DND-41 (cell line): ENCODE measurements around the gene SETX.

Experiments used
- ATAC-seq: fragments of 200-7000 bp; cut with Tn5 transposase; 3 replicates; pipeline ENCODE4 v1.9.1; 2021; ENCODE audit warnings: low read depth; ENCODE audit not compliant: insufficient read depth
- DNase-seq: peaks from one replicate; pipeline ENCODE4 v3.0.0-alpha.2; 2020
- H2AFZ ChIP-seq: 2 replicates; pipeline ENCODE4 v1.6.0; 2012; ENCODE audit warnings: low read depth, low read length
- H3K27ac ChIP-seq: 2 replicates; pipeline ENCODE4 v1.5.1; 2012; ENCODE audit warnings: low read length, inconsistent platforms
- H3K27me3 ChIP-seq: fragments of 200-600 bp; sonication (generic); 2 replicates; pipeline ENCODE4 v1.6.0; 2012; ENCODE audit warnings: low read length, mild to moderate bottlenecking, inconsistent platforms; ENCODE audit not compliant: insufficient read depth, poor library complexity
- H3K36me3 ChIP-seq: 2 replicates; pipeline ENCODE4 v1.5.1; 2012; ENCODE audit warnings: low read length, inconsistent platforms; ENCODE audit not compliant: insufficient read depth
- H3K4me1 ChIP-seq: 2 replicates; pipeline ENCODE4 v1.5.1; 2012; ENCODE audit warnings: mild to moderate bottlenecking, low read length; ENCODE audit not compliant: insufficient read depth
- H3K4me2 ChIP-seq: 2 replicates; pipeline ENCODE4 v1.6.0; 2012; ENCODE audit warnings: mild to moderate bottlenecking, moderate library complexity, low read length, inconsistent platforms; ENCODE audit not compliant: insufficient read depth
- H3K4me3 ChIP-seq, 2 experiments: fragments of 200-600 bp in 1 of 2; shearing (Covaris generic) in 1 of 2; 2 replicates each; pipeline ENCODE4 v1.5.1; 2012 to 2016; ENCODE audit warnings: inconsistent platforms in 2 of 2, low read length in 2 of 2, mild to moderate bottlenecking in 2 of 2, low read depth in 1 of 2, moderate library complexity in 1 of 2
- H3K79me2 ChIP-seq: 2 replicates; pipeline ENCODE4 v1.6.0; 2012; ENCODE audit warnings: low read length, inconsistent platforms; ENCODE audit not compliant: insufficient read depth
- H3K9ac ChIP-seq: 2 replicates; pipeline ENCODE4 v1.6.0; 2012; ENCODE audit warnings: low read depth, mild to moderate bottlenecking, inconsistent platforms, low read length, moderate library complexity
- H3K9me3 ChIP-seq: 2 replicates; pipeline ENCODE4 v1.5.1; 2012; ENCODE audit warnings: low read length, moderate library complexity, mild to moderate bottlenecking, inconsistent platforms; ENCODE audit not compliant: insufficient read depth, severe bottlenecking
- H4K20me1 ChIP-seq: 2 replicates; pipeline ENCODE4 v1.6.0; 2012; ENCODE audit warnings: low read length; ENCODE audit not compliant: insufficient read depth
- EZH2 ChIP-seq: IDR thresholded peaks from 3 replicates; pipeline ENCODE4 v1.6.1; 2012; ENCODE audit warnings: borderline replicate concordance, low read depth, mild to moderate bottlenecking, moderate library complexity, low read length, inconsistent platforms; ENCODE audit not compliant: severe bottlenecking
- TF ChIP-seq, protein P1 (sequence below): IDR thresholded peaks from 2 replicates; pipeline ENCODE4 v1.5.1; 2012; ENCODE audit warnings: borderline replicate concordance, low read length, moderate library complexity, mild to moderate bottlenecking; ENCODE audit not compliant: poor library complexity, severe bottlenecking; ENCODE audit errors: extremely low read depth

SETX gene

DNA sequence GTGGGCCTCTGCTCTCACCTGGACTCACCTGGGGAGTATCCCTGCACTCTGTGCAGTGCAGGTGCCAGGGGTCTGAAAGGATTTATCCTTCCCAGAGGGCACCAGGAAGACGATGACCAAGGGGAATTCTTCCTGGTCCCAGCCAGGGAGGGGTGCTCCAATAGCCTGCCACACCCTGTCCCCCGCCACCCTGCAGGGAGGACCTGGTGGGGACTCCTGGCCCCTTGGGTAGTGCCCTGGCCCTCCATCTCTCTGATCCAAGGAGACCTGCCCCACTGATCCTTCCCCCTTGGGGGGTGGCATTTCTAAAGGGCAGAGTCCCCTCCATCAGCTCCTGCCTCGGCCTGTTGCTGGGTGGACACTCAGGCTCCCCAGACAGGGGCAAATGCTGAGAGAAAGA lies 122.3 kb downstream of the SETX start:
- ATAC-seq: no peak
- no peaks in the 10 kb centered on the region for H3K4me1 ChIP-seq
- H3K4me2 ChIP-seq: no peak overlapping the region
- TF ChIP-seq, protein P1, sequence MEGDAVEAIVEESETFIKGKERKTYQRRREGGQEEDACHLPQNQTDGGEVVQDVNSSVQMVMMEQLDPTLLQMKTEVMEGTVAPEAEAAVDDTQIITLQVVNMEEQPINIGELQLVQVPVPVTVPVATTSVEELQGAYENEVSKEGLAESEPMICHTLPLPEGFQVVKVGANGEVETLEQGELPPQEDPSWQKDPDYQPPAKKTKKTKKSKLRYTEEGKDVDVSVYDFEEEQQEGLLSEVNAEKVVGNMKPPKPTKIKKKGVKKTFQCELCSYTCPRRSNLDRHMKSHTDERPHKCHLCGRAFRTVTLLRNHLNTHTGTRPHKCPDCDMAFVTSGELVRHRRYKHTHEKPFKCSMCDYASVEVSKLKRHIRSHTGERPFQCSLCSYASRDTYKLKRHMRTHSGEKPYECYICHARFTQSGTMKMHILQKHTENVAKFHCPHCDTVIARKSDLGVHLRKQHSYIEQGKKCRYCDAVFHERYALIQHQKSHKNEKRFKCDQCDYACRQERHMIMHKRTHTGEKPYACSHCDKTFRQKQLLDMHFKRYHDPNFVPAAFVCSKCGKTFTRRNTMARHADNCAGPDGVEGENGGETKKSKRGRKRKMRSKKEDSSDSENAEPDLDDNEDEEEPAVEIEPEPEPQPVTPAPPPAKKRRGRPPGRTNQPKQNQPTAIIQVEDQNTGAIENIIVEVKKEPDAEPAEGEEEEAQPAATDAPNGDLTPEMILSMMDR: no peak
- no peak for TF ChIP-seq EZH2
- no peaks in the 10 kb centered on the region for H3K9me3 ChIP-seq
- no peak overlapping the region for H3K4me3 ChIP-seq
- H4K20me1 ChIP-seq: peaks cover 6% of the 10 kb centered on the region
- H2AFZ ChIP-seq: no peak overlapping the region
- no peak overlapping the region for H3K9ac ChIP-seq
- H3K27ac ChIP-seq: no peak overlapping the region
- H3K79me2 ChIP-seq: no peaks in the 10 kb centered on the region
- no peaks in the 10 kb centered on the region for H3K27me3 ChIP-seq
- H3K36me3 ChIP-seq: no peaks in the 10 kb centered on the region
- DNase-seq: no peak

- peaks cover 3% of the 10 kb centered on the region; the same call in 1 of the 2 replicates for H4K20me1 ChIP-seq
- H3K9ac ChIP-seq: no peak overlapping the region
- no peak overlapping the region for H3K4me3 ChIP-seq
- no peaks in the 10 kb centered on the region for H3K27me3 ChIP-seq
- no peaks in the 10 kb centered on the region for H3K9me3 ChIP-seq
- H3K4me1 ChIP-seq: no peaks in the 10 kb centered on the region
- no peaks in the 10 kb centered on the region for H3K36me3 ChIP-seq
- DNase-seq (no peak), ATAC-seq (no peak)
- no peak for TF ChIP-seq EZH2
- TF ChIP-seq, protein P1: no peak
- no peak overlapping the region for H3K27ac ChIP-seq
- H2AFZ ChIP-seq: no peak overlapping the region
- no peaks in the 10 kb centered on the region for H3K79me2 ChIP-seq
- no peak overlapping the region for H3K4me2 ChIP-seq
Observed at GRCh38 chr9:132231019-132231701, 123.6 kb downstream of the SETX start.

DNA sequence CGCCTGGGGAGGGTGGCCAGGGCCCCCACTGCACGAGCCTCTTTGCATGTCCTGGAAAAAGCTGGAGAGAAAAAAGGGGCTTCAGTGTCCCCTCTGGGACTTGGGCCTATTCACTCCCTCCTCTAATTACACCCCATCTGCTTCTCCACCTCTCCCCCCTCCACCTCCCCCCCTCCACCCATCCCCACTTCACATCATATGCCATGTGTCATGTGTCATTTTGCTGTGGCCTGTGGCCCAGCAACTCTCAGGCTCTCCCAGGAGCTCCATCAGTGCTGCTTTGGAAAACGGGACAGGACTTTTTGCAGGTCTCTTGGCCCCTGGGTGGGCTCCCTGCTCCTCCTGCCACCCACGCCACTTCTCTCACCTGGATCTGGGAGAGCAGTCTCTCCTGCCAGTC lies 124.2 kb downstream of the SETX start:
- no peak overlapping the region for H3K27ac ChIP-seq
- no peak for TF ChIP-seq EZH2
- TF ChIP-seq, protein P1: no peak
- H3K36me3 ChIP-seq: no peaks in the 10 kb centered on the region
- ATAC-seq (no peak), DNase-seq (no peak)
- H3K4me2 ChIP-seq: no peak overlapping the region
- H4K20me1 ChIP-seq: peaks cover 3% of the 10 kb centered on the region; the same call in 1 of the 2 replicates
- H3K4me1 ChIP-seq: no peaks in the 10 kb centered on the region
- H3K27me3 ChIP-seq: no peaks in the 10 kb centered on the region
- H3K9ac ChIP-seq: no peak overlapping the region
- H3K79me2 ChIP-seq: no peaks in the 10 kb centered on the region
- no peak overlapping the region for H3K4me3 ChIP-seq
- no peak overlapping the region for H2AFZ ChIP-seq
- no peaks in the 10 kb centered on the region for H3K9me3 ChIP-seq

DNA sequence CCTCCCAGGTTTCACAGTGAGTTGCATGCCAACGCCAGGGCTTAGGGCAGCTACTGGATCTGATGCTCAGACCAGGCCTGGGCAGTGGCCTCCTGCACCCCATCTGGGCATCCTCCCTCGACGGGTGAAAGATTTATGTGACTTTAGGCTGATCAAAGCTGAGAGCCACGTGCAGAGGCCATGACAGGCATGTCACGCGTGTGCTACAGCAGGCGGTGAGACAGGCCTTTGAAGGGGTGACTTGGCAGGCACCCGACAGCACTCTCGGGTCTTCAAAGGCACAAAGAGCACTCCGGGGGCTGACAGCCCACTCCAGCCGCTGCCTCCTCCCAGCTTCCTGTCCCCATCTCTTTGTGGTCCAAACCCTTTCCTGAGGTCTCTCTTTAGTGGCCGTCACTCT lies 126.7 kb downstream of the SETX start:
- no peak for ATAC-seq
- Histone ChIP-seq H3K79me2 (no peaks in the 10 kb centered on the region), H3K9ac (no peak overlapping the region), H4K20me1 (0 out of 2 replicates have a peak, but pooled peaks cover 3% of the 10 kb centered on the region), H3K36me3 (no peaks in the 10 kb centered on the region), H3K4me1 (no peaks in the 10 kb centered on the region), H3K4me2 (no peak overlapping the region), H3K4me3 (no peak overlapping the region), H3K27ac (no peak overlapping the region), H3K27me3 (no peaks in the 10 kb centered on the region), H2AFZ (no peak overlapping the region), H3K9me3 (no peaks in the 10 kb centered on the region)
- TF ChIP-seq, protein P1: no peak
- TF ChIP-seq EZH2: no peak
- no peak for DNase-seq
